NCI-H345 treated with DMSO at 0.1 percent for 48 hours (cell line): ENCODE data around the gene XRCC4.

Experiments used
- DNase-seq: peaks from one replicate; lab custom pipeline; 2025; ENCODE audit not compliant: unreplicated experiment; lab: John Stamatoyannopoulos, UW

Gene XRCC4

GRCh38 chr5:83173826-83174225, 96.5 kb downstream of the XRCC4 start:
- DNase-seq: no peak

GRCh38 chr5:83177803-83178202, 100.5 kb downstream of the XRCC4 start:
- no peak for DNase-seq

GRCh38 chr5:83179966-83180365, 102.6 kb downstream of the XRCC4 start:
- no peak for DNase-seq

GRCh38 chr5:83184534-83184933, 107.2 kb downstream of the XRCC4 start:
- no peak for DNase-seq

- DNase-seq: no peak
Observed at GRCh38 chr5:83192947-83193346, 115.6 kb downstream of the XRCC4 start.

GRCh38 chr5:83197326-83197967, 120.1 kb downstream of the XRCC4 start:
- DNase-seq: peak; percentile 60

- no peak for DNase-seq
Observed at GRCh38 chr5:83199126-83199525, 121.8 kb downstream of the XRCC4 start.

- no peak for DNase-seq
Observed at GRCh38 chr5:83204651-83205050, 127.3 kb downstream of the XRCC4 start.

- DNase-seq: no peak
Observed at GRCh38 chr5:83209963-83210362, 132.6 kb downstream of the XRCC4 start.

GRCh38 chr5:83219077-83219476, 141.7 kb downstream of the XRCC4 start:
- no peak for DNase-seq

GRCh38 chr5:83219495-83219894, 142.1 kb downstream of the XRCC4 start:
- no peak for DNase-seq

GRCh38 chr5:83220331-83220730, 143.0 kb downstream of the XRCC4 start:
- no peak for DNase-seq

- no peak for DNase-seq
Observed at GRCh38 chr5:83222906-83223305, 145.6 kb downstream of the XRCC4 start.

- no peak for DNase-seq
Observed at GRCh38 chr5:83227611-83228010, 150.3 kb downstream of the XRCC4 start.

- no peak for DNase-seq
Observed at GRCh38 chr5:83230511-83230910, 153.2 kb downstream of the XRCC4 start.

- DNase-seq: no peak
Observed at GRCh38 chr5:83244516-83244915, 167.2 kb downstream of the XRCC4 start.

GRCh38 chr5:83245037-83245436, 167.7 kb downstream of the XRCC4 start:
- DNase-seq: no peak

- no peak for DNase-seq
Observed at GRCh38 chr5:83246071-83246470, 168.7 kb downstream of the XRCC4 start.

- DNase-seq: no peak
Observed at GRCh38 chr5:83249156-83249555, 171.8 kb downstream of the XRCC4 start.

- no peak for DNase-seq
Observed at GRCh38 chr5:83251849-83252248, 174.5 kb downstream of the XRCC4 start.

GRCh38 chr5:83253720-83254119, 176.4 kb downstream of the XRCC4 start:
- DNase-seq: no peak

GRCh38 chr5:83255268-83255667, 177.9 kb downstream of the XRCC4 start:
- DNase-seq: no peak

GRCh38 chr5:83256091-83256780, 178.9 kb downstream of the XRCC4 start:
- DNase-seq: no peak
